Neural cell (in vitro differentiated cells): Measurements from ENCODE around the gene MAP3K1. TPM values are rescaled to one million over a fixed set of nuclear protein-coding genes. Genes with fewer than 3 reads are reported as not detected.

Source experiments
- H2AFZ ChIP-seq: fragments of 200-600, 300-800 bp; sonication (generic), shearing (Covaris generic); 2 replicates; pipeline ENCODE4 v1.6.0; 2014; ENCODE audit warnings: low read depth, mild to moderate bottlenecking, antibody characterized with exemption, low read length, moderate library complexity
- H3F3A ChIP-seq: fragments of 200-600 bp; shearing (Covaris generic); 2 replicates; pipeline ENCODE4 v1.6.1; 2016; ENCODE audit warnings: mild to moderate bottlenecking, moderate library complexity, mixed read lengths, antibody characterized with exemption, low read length; ENCODE audit not compliant: insufficient read depth, poor library complexity, severe bottlenecking
- H3K27ac ChIP-seq: fragments of 200-600, 300-800 bp; sonication (generic), shearing (Covaris generic); 2 replicates; pipeline ENCODE4 v1.5.1; 2014; ENCODE audit warnings: mild to moderate bottlenecking, low read length, moderate library complexity
- H3K27me3 ChIP-seq: fragments of 300-800, 200-600 bp; sonication (generic), shearing (Covaris generic); 2 replicates; pipeline ENCODE4 v1.6.0; 2014; ENCODE audit warnings: mild to moderate bottlenecking, low read depth, low read length, moderate library complexity; ENCODE audit not compliant: insufficient read depth
- H3K36me3 ChIP-seq: fragments of 300-800, 200-600 bp; sonication (generic), shearing (Covaris generic); 2 replicates; pipeline ENCODE4 v1.5.1; 2014; ENCODE audit warnings: mild to moderate bottlenecking, antibody characterized with exemption, low read length, moderate library complexity; ENCODE audit not compliant: insufficient read depth
- H3K4me2 ChIP-seq: fragments of 300-800, 200-600 bp; sonication (generic), shearing (Covaris generic); 2 replicates; pipeline ENCODE4 v1.6.0; 2014; ENCODE audit warnings: mild to moderate bottlenecking, low read length
- H3K4me3 ChIP-seq: fragments of 300-800, 200-600 bp; sonication (generic), shearing (Covaris generic); 2 replicates; pipeline ENCODE4 v1.5.1; 2014; ENCODE audit warnings: mild to moderate bottlenecking, low read length, moderate library complexity
- H3K79me2 ChIP-seq: fragments of 200-600 bp; shearing (Covaris generic); replicated peaks from 2 replicates; pipeline ENCODE4 v1.6.0; 2014; ENCODE audit warnings: mild to moderate bottlenecking, low read length, moderate library complexity; ENCODE audit not compliant: insufficient read depth
- H3K9ac ChIP-seq: fragments of 300-800, 200-600 bp; sonication (generic), shearing (Covaris generic); 2 replicates; pipeline ENCODE4 v1.6.1; 2016; ENCODE audit warnings: mild to moderate bottlenecking, low read length, mixed read lengths
- H3K9me2 ChIP-seq: fragments of 200-600 bp; shearing (Covaris generic); 2 replicates; pipeline ENCODE4 v1.6.1; 2016; ENCODE audit warnings: mild to moderate bottlenecking, low read length, mixed read lengths; ENCODE audit not compliant: insufficient read depth
- H3K9me3 ChIP-seq: fragments of 200-600, 300-800 bp; sonication (generic), shearing (Covaris generic); 2 replicates; pipeline ENCODE4 v1.6.1; 2016; ENCODE audit warnings: mild to moderate bottlenecking, mixed run types, low read length, moderate library complexity, mixed read lengths
- H4K20me1 ChIP-seq: fragments of 200-600 bp; shearing (Covaris generic); 2 replicates; pipeline ENCODE4 v1.6.1; 2016; ENCODE audit warnings: mild to moderate bottlenecking, mixed run types; ENCODE audit not compliant: insufficient read depth
- EP300 ChIP-seq: fragments of 450-650 bp; conservative IDR thresholded peaks from 2 replicates; pipeline ENCODE4 v1.6.1; 2014; ENCODE audit warnings: antibody characterized with exemption, mild to moderate bottlenecking, moderate library complexity; ENCODE audit not compliant: poor library complexity, severe bottlenecking
- EZH2 ChIP-seq: fragments of 200-600, 300-800 bp; shearing (Covaris generic), sonication (generic); IDR thresholded peaks from 2 replicates; pipeline ENCODE4 v1.6.1; 2014; ENCODE audit warnings: antibody characterized with exemption, low read length, borderline replicate concordance, mild to moderate bottlenecking; ENCODE audit not compliant: insufficient read depth, poor library complexity, severe bottlenecking
- MXI1 ChIP-seq: fragments of 450-650 bp; conservative IDR thresholded peaks from 2 replicates; pipeline ENCODE4 v1.6.1; 2014; ENCODE audit warnings: antibody characterized with exemption, mild to moderate bottlenecking; ENCODE audit not compliant: poor library complexity, severe bottlenecking
- POLR2AphosphoS5 ChIP-seq: IDR thresholded peaks from 2 replicates; pipeline ENCODE4 v1.6.1; 2012
- RAD21 ChIP-seq: fragments of 450-650 bp; conservative IDR thresholded peaks from 2 replicates; pipeline ENCODE4 v1.6.1; 2014; ENCODE audit warnings: antibody characterized with exemption, mild to moderate bottlenecking, moderate library complexity
- SMC3 ChIP-seq: fragments of 450-650 bp; conservative IDR thresholded peaks from 2 replicates; pipeline ENCODE4 v1.6.1; 2014; ENCODE audit warnings: antibody characterized with exemption, mild to moderate bottlenecking, moderate library complexity; ENCODE audit not compliant: poor library complexity
- TAF1 ChIP-seq: IDR thresholded peaks from 2 replicates; pipeline ENCODE4 v1.6.1; 2012; ENCODE audit warnings: low read depth
- polyA plus RNA-seq: library from polyadenylated mRNA; depleted of rRNA; stranded (reverse); fragments of >200 nt; gene quantifications from 2 replicates; pipeline ENCODE4 v1.2.3, GENCODE V29; 2014
- TF ChIP-seq, protein P1 (sequence below): fragments of 450-650 bp; IDR thresholded peaks from 2 replicates; pipeline ENCODE4 v1.5.1; 2014; ENCODE audit warnings: antibody characterized with exemption, mild to moderate bottlenecking, moderate library complexity; ENCODE audit not compliant: poor library complexity, severe bottlenecking
- TF ChIP-seq, protein P2 (sequence below): IDR thresholded peaks from 2 replicates; pipeline ENCODE4 v1.6.1; 2012; ENCODE audit warnings: borderline replicate concordance

MAP3K1 gene
- polyA plus RNA-seq, 1 donor from 2014 or later: 26.4 TPM

GRCh38 chr5:56837381-56837780 lies 22.0 kb downstream of the MAP3K1 start:
- H3K27ac ChIP-seq: no peak overlapping the region
- no peak overlapping the region for H2AFZ ChIP-seq
- H3K9ac ChIP-seq: no peak overlapping the region
- TF ChIP-seq, protein P1, sequence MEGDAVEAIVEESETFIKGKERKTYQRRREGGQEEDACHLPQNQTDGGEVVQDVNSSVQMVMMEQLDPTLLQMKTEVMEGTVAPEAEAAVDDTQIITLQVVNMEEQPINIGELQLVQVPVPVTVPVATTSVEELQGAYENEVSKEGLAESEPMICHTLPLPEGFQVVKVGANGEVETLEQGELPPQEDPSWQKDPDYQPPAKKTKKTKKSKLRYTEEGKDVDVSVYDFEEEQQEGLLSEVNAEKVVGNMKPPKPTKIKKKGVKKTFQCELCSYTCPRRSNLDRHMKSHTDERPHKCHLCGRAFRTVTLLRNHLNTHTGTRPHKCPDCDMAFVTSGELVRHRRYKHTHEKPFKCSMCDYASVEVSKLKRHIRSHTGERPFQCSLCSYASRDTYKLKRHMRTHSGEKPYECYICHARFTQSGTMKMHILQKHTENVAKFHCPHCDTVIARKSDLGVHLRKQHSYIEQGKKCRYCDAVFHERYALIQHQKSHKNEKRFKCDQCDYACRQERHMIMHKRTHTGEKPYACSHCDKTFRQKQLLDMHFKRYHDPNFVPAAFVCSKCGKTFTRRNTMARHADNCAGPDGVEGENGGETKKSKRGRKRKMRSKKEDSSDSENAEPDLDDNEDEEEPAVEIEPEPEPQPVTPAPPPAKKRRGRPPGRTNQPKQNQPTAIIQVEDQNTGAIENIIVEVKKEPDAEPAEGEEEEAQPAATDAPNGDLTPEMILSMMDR: no peak
- TF ChIP-seq RAD21: no peak
- no peak for TF ChIP-seq TAF1
- no peak for TF ChIP-seq EP300
- no peak for TF ChIP-seq SMC3
- TF ChIP-seq EZH2: no peak
- TF ChIP-seq MXI1: no peak
- TF ChIP-seq, protein P2, sequence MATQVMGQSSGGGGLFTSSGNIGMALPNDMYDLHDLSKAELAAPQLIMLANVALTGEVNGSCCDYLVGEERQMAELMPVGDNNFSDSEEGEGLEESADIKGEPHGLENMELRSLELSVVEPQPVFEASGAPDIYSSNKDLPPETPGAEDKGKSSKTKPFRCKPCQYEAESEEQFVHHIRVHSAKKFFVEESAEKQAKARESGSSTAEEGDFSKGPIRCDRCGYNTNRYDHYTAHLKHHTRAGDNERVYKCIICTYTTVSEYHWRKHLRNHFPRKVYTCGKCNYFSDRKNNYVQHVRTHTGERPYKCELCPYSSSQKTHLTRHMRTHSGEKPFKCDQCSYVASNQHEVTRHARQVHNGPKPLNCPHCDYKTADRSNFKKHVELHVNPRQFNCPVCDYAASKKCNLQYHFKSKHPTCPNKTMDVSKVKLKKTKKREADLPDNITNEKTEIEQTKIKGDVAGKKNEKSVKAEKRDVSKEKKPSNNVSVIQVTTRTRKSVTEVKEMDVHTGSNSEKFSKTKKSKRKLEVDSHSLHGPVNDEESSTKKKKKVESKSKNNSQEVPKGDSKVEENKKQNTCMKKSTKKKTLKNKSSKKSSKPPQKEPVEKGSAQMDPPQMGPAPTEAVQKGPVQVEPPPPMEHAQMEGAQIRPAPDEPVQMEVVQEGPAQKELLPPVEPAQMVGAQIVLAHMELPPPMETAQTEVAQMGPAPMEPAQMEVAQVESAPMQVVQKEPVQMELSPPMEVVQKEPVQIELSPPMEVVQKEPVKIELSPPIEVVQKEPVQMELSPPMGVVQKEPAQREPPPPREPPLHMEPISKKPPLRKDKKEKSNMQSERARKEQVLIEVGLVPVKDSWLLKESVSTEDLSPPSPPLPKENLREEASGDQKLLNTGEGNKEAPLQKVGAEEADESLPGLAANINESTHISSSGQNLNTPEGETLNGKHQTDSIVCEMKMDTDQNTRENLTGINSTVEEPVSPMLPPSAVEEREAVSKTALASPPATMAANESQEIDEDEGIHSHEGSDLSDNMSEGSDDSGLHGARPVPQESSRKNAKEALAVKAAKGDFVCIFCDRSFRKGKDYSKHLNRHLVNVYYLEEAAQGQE: no peak
- H3K4me2 ChIP-seq: no peak overlapping the region
- H3K9me2 ChIP-seq: no peaks in the 10 kb centered on the region
- no peaks in the 10 kb centered on the region for H3K27me3 ChIP-seq
- no peaks in the 10 kb centered on the region for H3F3A ChIP-seq
- peaks cover 29% of the 10 kb centered on the region for H3K79me2 ChIP-seq
- no peaks in the 10 kb centered on the region for H3K36me3 ChIP-seq
- H4K20me1 ChIP-seq: no peaks in the 10 kb centered on the region
- no peak overlapping the region for H3K4me3 ChIP-seq
- no peaks in the 10 kb centered on the region for H3K9me3 ChIP-seq

DNA sequence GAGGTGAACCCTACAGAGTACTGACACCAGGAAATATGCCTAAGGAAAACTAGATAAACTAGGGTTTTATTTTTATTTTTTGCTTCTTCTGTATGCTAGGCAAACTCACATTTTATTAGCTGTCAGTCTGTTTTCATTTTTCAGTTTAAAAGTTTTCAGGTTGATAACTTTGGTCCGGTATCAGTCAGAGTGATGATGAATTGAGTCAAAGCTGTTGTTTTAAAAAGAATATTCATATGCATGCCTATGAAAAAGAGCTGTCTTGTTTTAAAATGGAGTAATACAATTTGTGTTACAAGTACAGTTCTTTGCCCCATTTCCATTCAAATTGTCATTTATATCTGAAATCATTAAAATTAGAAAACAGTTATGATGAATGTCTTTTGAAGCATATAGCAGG lies 22.6 kb downstream of the MAP3K1 start:
- TF ChIP-seq SMC3 (no peak), EZH2 (no peak), POLR2AphosphoS5 (no peak), MXI1 (no peak), RAD21 (no peak), TAF1 (no peak), EP300 (no peak)
- TF ChIP-seq, protein P2: no peak
- TF ChIP-seq, protein P1: no peak
- H3K27ac ChIP-seq: no peak overlapping the region
- no peak overlapping the region for H3K4me2 ChIP-seq

More for the DNA sequence above, 22.6 kb downstream of the MAP3K1 start:
- no peaks in the 10 kb centered on the region for H3K27me3 ChIP-seq
- no peaks in the 10 kb centered on the region for H3K36me3 ChIP-seq
- H2AFZ ChIP-seq: no peak overlapping the region
- no peaks in the 10 kb centered on the region for H3K9me2 ChIP-seq
- H3K4me3 ChIP-seq: no peak overlapping the region
- H3F3A ChIP-seq: no peaks in the 10 kb centered on the region
- peaks cover 28% of the 10 kb centered on the region for H3K79me2 ChIP-seq
- no peaks in the 10 kb centered on the region for H3K9me3 ChIP-seq
- no peak overlapping the region for H3K9ac ChIP-seq
- no peaks in the 10 kb centered on the region for H4K20me1 ChIP-seq
